Ishikawa (cell line): ENCODE measurements around the gene SNTA1.

Source experiments
- CEBPB ChIP-seq: IDR thresholded peaks from 2 replicates; pipeline ENCODE4 v1.6.1; 2012
- CREB1 ChIP-seq: IDR thresholded peaks from 2 replicates; pipeline ENCODE4 v1.6.1; 2012; ENCODE audit warnings: low read depth
- EGR1 ChIP-seq: IDR thresholded peaks from 2 replicates; pipeline ENCODE4 v1.6.1; 2012
- EP300 ChIP-seq: IDR thresholded peaks from 2 replicates; pipeline ENCODE4 v1.6.1; 2012; ENCODE audit warnings: borderline replicate concordance
- FOXM1 ChIP-seq: IDR thresholded peaks from 2 replicates; pipeline ENCODE4 v1.6.1; 2012; ENCODE audit warnings: low read depth, borderline replicate concordance
- NFIC ChIP-seq: IDR thresholded peaks from 2 replicates; pipeline ENCODE4 v1.6.1; 2012
- RAD21 ChIP-seq: IDR thresholded peaks from 2 replicates; pipeline ENCODE4 v1.6.1; 2012; ENCODE audit warnings: low read depth
- TAF1 ChIP-seq: IDR thresholded peaks from 2 replicates; pipeline ENCODE4 v1.6.1; 2012; ENCODE audit warnings: low read depth, mild to moderate bottlenecking
- TCF12 ChIP-seq: IDR thresholded peaks from 2 replicates; pipeline ENCODE4 v1.6.1; 2012; ENCODE audit warnings: low read depth
- TEAD4 ChIP-seq: IDR thresholded peaks from 2 replicates; pipeline ENCODE4 v1.6.1; 2012
- YY1 ChIP-seq: IDR thresholded peaks from 2 replicates; pipeline ENCODE4 v1.6.1; 2012; ENCODE audit warnings: low read depth
- ZBTB7A ChIP-seq: IDR thresholded peaks from 2 replicates; pipeline ENCODE4 v1.6.1; 2012; ENCODE audit warnings: low read depth
- TF ChIP-seq, protein P1 (sequence below): IDR thresholded peaks from 2 replicates; pipeline ENCODE4 v1.6.1; 2012; ENCODE audit warnings: low read depth, mild to moderate bottlenecking
- TF ChIP-seq, protein P2 (sequence below): IDR thresholded peaks from 2 replicates; pipeline ENCODE4 v1.6.1; 2012
- TF ChIP-seq, protein P3 (sequence below): IDR thresholded peaks from 2 replicates; pipeline ENCODE4 v1.6.1; 2012

Gene SNTA1

DNA sequence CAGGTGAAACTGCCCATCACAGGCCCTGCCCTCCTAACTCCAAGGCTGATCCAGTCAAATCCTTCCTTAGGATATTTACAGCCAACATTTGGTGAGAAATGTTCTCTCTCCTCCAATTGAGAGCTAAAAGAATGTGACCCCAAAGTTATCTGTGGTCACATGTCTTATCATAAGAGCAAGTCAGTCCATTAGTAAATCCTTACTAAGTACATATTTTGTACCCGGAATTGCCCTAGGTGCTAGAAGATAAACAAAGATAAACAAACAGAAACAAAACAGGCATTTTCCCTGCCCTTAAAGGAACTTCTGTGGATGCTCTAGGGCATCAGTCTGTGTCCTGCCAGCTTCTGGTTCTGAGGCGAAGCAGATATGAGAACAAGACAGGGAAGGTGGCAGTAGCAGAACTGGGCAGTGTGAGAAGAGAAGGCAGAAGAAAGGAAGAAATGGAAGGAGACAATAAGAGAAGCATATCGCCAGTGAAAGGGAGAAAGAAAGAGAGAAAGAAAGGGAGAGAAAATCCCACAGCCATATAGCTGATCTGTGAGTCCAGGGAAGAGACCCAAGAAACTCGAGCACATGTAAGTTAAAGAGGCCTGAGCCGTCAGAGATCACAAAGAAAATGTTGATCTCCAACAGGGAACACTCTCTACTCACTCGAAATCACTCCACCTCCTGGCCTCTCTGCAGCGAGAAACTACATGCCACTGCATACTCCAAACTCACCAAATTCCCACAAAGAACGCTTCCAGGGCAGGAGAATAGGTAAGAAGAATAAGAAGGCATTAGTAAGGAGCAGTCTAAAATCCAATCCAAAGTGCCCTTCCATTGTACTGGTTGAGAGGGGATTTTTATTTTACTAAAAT is 83.9 kb downstream of the SNTA1 start:
- no peak for TF ChIP-seq CREB1
- no peak for TF ChIP-seq TEAD4
- no peak for TF ChIP-seq NFIC
- no peak for TF ChIP-seq EGR1
- no peak for TF ChIP-seq YY1
- TF ChIP-seq, protein P1, sequence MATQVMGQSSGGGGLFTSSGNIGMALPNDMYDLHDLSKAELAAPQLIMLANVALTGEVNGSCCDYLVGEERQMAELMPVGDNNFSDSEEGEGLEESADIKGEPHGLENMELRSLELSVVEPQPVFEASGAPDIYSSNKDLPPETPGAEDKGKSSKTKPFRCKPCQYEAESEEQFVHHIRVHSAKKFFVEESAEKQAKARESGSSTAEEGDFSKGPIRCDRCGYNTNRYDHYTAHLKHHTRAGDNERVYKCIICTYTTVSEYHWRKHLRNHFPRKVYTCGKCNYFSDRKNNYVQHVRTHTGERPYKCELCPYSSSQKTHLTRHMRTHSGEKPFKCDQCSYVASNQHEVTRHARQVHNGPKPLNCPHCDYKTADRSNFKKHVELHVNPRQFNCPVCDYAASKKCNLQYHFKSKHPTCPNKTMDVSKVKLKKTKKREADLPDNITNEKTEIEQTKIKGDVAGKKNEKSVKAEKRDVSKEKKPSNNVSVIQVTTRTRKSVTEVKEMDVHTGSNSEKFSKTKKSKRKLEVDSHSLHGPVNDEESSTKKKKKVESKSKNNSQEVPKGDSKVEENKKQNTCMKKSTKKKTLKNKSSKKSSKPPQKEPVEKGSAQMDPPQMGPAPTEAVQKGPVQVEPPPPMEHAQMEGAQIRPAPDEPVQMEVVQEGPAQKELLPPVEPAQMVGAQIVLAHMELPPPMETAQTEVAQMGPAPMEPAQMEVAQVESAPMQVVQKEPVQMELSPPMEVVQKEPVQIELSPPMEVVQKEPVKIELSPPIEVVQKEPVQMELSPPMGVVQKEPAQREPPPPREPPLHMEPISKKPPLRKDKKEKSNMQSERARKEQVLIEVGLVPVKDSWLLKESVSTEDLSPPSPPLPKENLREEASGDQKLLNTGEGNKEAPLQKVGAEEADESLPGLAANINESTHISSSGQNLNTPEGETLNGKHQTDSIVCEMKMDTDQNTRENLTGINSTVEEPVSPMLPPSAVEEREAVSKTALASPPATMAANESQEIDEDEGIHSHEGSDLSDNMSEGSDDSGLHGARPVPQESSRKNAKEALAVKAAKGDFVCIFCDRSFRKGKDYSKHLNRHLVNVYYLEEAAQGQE: no peak
- TF ChIP-seq, protein P2, sequence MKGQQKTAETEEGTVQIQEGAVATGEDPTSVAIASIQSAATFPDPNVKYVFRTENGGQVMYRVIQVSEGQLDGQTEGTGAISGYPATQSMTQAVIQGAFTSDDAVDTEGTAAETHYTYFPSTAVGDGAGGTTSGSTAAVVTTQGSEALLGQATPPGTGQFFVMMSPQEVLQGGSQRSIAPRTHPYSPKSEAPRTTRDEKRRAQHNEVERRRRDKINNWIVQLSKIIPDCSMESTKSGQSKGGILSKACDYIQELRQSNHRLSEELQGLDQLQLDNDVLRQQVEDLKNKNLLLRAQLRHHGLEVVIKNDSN: no peak
- TF ChIP-seq RAD21: no peak
- no peak for TF ChIP-seq FOXM1
- TF ChIP-seq EP300: no peak
- TF ChIP-seq, protein P3, sequence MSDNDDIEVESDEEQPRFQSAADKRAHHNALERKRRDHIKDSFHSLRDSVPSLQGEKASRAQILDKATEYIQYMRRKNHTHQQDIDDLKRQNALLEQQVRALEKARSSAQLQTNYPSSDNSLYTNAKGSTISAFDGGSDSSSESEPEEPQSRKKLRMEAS: no peak
- TF ChIP-seq ZBTB7A: no peak
- TF ChIP-seq TAF1: no peak
- no peak for TF ChIP-seq TCF12
- TF ChIP-seq CEBPB: no peak
